Activated naive CD4-positive, alpha-beta T cell treated with anti-CD3 and anti-CD28 coated beads, Interleukin-2, amount 50 U/mL, for 24 hours (primary cell): ENCODE results near the gene FNDC5.
A peak's percentile ranks its signal among the peaks of the same experiment; 100 is the strongest.
"Not testable (repeated sequence)": the region's sequence is repeated elsewhere in the genome, so short reads cannot be mapped to it uniquely, and the experiment has no call there.

Source experiments
- H3K27ac Mint-ChIP-seq: one replicate; pipeline ENCODE4 v1.8.0; 2021; ENCODE audit warnings: mild to moderate bottlenecking, mixed read lengths
- H3K27me3 Mint-ChIP-seq: one replicate; pipeline ENCODE4 v1.8.0; 2021; ENCODE audit warnings: mixed read lengths
- H3K36me3 Mint-ChIP-seq: one replicate; pipeline ENCODE4 v1.8.0; 2021; ENCODE audit warnings: mixed read lengths
- H3K4me1 Mint-ChIP-seq: one replicate; pipeline ENCODE4 v1.8.0; 2021; ENCODE audit warnings: mixed read lengths
- H3K4me3 Mint-ChIP-seq: one replicate; pipeline ENCODE4 v1.8.0; 2021; ENCODE audit warnings: mild to moderate bottlenecking, mixed read lengths
- H3K9me3 Mint-ChIP-seq: one replicate; pipeline ENCODE4 v1.8.0; 2021; ENCODE audit warnings: mixed read lengths

The FNDC5 gene

DNA sequence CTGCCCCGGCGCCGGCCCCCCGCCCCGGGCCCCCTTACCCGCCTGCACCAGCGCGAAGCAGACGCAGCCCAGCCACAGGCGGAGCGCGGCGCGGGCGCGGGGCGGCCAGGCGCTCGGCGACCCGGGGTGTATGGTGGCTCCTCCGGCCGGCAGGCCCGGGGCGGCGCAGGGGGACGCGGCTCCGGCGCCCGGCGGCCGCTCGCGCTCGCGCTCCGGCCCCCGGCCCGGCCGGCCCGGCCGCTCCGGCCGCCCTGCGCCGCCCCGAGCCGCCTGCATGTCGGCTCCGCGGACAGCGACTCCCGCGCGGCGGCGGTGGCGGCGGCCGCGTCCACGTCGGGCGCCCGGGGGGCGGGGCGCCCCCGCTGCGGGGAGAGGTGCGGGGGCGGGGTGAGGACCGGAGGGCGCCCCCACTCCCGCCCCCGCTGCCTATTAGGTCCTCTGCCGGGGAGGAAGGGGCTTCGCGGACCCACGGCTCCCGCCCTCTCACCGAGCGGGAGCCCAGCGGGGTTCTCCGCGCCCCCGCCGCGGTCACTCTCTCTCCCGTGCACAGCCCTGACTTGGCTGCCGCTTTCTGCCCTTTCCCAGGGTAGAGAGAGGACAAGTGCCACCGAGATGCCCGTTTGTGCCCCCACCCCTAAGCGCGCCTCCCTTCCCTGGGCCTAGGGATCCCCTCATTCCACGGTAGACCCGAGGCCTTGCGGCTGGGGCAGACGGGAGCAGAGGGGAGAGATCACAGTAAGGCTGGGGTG lies at the start of gene FNDC5:
TSS of gene FNDC5 (minus strand) at position 298 of the 749 bp plus-strand sequence.
- Mint-ChIP-seq H3K9me3 (no peaks in the 10 kb centered on the region), H3K27me3 (peaks cover 40% of the 10 kb centered on the region), H3K4me3 (peak within 1 kb of the TSS; percentile 55), H3K36me3 (peaks cover 10% of the 10 kb centered on the region), H3K27ac (peak within 1 kb of the TSS; percentile 61), H3K4me1 (peaks cover 20% of the 10 kb centered on the region)

DNA sequence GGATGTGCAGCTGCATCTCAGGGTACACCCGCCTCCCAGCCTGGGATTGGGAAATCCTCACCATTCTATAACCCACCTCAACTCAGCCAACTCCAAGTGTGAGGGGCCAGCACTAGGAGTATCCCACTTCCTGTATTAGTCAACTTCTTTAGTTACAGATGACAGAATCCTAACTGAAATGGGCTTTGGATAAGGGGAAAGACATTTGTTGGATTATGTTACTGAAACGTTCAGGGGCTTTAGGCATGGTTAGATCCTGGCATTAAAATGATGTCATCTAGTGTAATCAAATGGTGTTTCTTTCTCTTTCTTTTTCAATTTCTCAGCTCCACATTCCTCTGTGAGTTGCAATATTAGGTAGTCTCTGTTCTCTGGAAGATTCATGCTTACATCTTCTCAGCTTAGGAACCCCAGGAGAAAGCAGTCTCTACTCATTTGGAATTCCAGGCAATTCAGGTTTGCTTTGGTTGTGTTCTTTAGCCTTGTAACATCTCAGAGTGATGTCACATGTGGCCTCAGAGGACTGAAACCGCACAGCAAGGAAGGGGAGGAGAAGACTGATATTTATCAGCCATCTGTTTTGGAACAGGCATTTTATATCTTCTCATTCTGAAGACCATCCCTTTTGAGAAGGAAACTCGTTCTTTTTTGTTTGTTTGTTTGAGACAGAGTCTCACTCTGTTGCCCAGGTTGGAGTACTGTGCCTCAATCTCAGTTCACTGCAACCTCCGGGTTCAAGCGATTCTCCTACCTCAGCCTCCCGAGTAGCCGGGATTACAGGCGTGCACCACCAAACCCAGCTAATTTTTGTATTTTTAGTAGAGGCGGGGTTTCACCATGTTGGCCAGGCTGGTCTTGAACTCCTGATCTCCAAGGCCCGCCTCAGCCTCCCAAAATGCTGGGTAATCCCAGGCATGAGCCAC lies 49.4 kb upstream of the FNDC5 start:
- no peaks in the 10 kb centered on the region for H3K9me3 Mint-ChIP-seq
- H3K4me1 Mint-ChIP-seq = peaks cover 15% of the 10 kb centered on the region
- no peak overlapping the region for H3K4me3 Mint-ChIP-seq
- peaks cover 43% of the 10 kb centered on the region for H3K27me3 Mint-ChIP-seq
- no peak overlapping the region for H3K27ac Mint-ChIP-seq
- no peaks in the 10 kb centered on the region for H3K36me3 Mint-ChIP-seq

DNA sequence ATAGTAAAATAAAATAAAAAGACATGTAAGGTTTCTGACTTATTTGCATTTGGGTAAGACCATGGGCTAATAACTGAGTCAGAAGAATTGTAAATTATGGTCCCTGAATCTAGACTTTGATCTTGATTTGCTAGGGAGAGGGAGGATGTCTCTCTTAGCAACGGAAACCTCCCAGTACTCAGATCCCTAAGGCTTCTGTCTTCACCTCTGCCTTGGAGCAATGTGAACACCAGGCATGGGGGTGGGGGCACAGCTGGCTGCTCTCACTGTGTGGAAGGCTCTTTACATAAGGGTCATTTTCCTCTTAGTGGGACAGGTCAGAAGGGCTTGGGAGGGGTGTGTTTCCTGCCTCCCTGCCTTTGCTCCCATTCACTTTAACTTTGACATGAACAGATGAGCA lies 47.5 kb upstream of the FNDC5 start:
- H3K9me3 Mint-ChIP-seq = no peaks in the 10 kb centered on the region
- no peak overlapping the region for H3K4me3 Mint-ChIP-seq
- H3K27ac Mint-ChIP-seq = no peak overlapping the region
- H3K27me3 Mint-ChIP-seq = peaks cover 28% of the 10 kb centered on the region
- H3K36me3 Mint-ChIP-seq = no peaks in the 10 kb centered on the region
- H3K4me1 Mint-ChIP-seq = no peaks in the 10 kb centered on the region

DNA sequence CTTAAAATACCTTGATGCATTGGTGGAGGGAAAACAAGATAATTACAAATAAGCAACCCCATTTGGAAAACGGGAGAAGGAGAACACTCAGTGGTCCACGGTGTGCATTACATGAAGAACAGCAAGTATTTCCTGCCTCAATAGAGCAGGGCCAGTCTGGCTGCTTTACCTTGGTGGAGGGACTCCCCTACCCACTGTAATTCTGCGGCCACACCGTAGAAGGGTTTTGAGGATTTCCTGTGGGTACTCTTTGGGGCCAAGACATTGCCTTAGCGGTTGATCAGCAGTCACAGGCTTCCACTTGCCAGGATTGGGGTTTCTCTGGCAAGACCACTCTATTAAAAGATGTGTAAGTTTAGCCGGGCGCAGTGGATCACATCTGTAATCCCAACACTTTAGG lies 46.8 kb upstream of the FNDC5 start:
- no peaks in the 10 kb centered on the region for H3K36me3 Mint-ChIP-seq
- peaks cover 22% of the 10 kb centered on the region for H3K27me3 Mint-ChIP-seq
- no peaks in the 10 kb centered on the region for H3K9me3 Mint-ChIP-seq
- H3K4me3 Mint-ChIP-seq = no peak overlapping the region
- no peaks in the 10 kb centered on the region for H3K4me1 Mint-ChIP-seq
- H3K27ac Mint-ChIP-seq = peak overlapping the region; percentile 27

DNA sequence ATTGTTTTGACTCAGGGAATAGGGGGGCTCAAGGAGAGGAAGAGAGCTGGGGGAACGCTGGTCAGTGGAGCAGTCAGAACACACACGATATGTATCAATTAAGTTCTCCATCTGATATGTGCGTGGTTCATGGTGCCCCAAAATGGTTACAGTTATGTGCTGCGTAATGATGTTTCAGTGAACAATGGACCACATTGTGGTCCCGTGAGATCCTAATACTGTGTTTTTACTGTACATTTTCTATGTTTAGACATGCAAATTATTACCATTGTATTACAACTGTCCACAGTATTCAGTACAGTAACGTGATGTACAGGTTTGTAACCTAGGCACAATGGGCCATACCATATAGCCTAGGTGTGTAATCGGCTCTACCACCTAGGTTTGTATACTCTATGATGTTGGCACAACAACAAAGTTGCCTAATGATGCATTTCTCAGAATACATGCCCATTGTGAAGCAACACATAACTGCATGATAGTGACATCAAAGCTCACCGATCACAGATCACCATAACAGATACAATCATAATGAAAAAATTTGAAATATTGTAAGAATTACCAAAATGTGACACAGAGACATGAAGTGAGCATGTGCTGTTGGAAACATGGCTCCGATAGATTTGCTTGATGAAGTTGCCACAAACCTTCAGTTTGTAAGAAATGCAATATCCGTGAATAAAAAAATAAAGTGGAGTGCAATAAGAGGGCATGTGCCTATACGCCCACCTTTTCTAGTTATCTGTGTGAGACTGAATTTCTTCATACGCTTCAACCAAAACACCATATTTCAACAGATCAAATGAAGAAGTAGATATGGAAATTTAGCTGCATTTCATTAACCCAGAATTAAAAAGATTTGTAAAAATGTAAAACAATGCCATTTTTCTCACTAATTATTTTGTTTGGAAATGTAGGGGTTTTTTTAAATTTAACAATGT lies 45.3 kb upstream of the FNDC5 start:
- peaks cover 14% of the 10 kb centered on the region for H3K27me3 Mint-ChIP-seq
- H3K4me1 Mint-ChIP-seq = no peaks in the 10 kb centered on the region

DNA sequence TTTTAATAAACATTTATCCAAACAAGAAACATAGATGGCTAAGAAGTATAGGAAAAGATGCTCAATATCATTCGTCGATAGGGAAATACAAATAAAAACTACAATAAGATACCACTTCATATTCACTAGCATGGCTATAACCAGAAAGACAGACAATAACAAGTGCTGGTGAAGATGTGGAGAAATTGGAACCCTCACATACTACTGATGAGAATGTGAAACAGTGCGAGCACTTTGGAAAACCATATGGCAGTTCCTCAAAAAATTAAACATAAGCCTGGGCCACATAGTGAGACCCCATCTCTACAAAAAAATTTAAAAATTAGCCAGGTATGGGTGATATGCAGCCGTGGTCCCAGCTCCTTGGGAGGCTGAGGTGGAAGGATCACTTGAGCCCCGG lies 39.6 kb upstream of the FNDC5 start:
- H3K27ac Mint-ChIP-seq = no peak overlapping the region
- no peaks in the 10 kb centered on the region for H3K27me3 Mint-ChIP-seq
- H3K4me1 Mint-ChIP-seq = no peaks in the 10 kb centered on the region
- no peaks in the 10 kb centered on the region for H3K36me3 Mint-ChIP-seq
- no peak overlapping the region for H3K4me3 Mint-ChIP-seq
- no peaks in the 10 kb centered on the region for H3K9me3 Mint-ChIP-seq

More for the DNA sequence above, 45.3 kb upstream of the FNDC5 start:
- Mint-ChIP-seq H3K4me3 (no peak overlapping the region), H3K27ac (no peak overlapping the region), H3K9me3 (no peaks in the 10 kb centered on the region), H3K36me3 (no peaks in the 10 kb centered on the region)

DNA sequence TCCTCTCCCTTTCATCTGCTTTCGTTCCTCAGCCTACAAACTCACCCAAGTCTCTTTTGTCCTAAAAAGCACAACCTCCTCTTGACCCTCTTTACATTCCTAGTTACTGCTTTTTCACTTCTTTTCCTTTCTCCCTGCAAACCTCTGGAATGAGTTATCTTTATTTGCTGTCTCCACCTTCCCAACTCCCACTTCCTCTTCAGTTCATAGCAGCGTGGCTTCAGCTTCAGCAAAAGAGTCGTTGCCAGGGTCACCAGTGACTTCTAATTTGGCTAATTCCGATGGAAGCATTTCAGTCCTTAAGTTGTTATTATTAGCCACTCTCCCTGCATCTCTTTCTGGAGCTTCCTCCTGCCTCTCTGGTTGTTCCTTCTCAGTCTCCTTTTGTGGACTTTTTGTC lies 36.7 kb upstream of the FNDC5 start:
- H3K36me3 Mint-ChIP-seq = no peaks in the 10 kb centered on the region

DNA sequence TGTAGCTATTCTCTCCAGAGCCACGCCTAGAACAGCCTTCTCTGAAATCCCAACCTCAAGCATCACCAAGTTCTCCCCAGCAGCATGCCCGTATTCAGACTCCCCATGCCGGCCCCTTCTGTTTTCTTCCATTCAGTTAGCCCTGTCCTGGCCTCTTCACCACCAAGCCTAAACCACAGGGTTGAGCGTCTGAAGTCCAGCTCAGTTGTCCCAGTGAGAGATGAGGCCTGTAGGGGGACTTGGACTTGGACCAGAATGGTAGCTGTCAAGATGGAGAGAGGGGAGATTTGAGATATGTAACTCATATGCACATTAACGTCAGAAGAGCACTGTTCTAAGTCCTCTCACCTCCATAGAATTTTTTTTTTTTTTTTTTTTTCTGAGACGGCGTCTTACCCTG lies 35.9 kb upstream of the FNDC5 start:
- peaks cover 4% of the 10 kb centered on the region for H3K4me1 Mint-ChIP-seq
- peaks cover 10% of the 10 kb centered on the region for H3K27me3 Mint-ChIP-seq
- H3K4me3 Mint-ChIP-seq = no peak overlapping the region
- no peaks in the 10 kb centered on the region for H3K9me3 Mint-ChIP-seq
- H3K27ac Mint-ChIP-seq = no peak overlapping the region
- H3K36me3 Mint-ChIP-seq = no peaks in the 10 kb centered on the region

More for the DNA sequence above, 36.7 kb upstream of the FNDC5 start:
- H3K4me3 Mint-ChIP-seq = no peak overlapping the region
- H3K27ac Mint-ChIP-seq = no peak overlapping the region
- H3K4me1 Mint-ChIP-seq = no peaks in the 10 kb centered on the region
- H3K27me3 Mint-ChIP-seq = peaks cover 7% of the 10 kb centered on the region
- H3K9me3 Mint-ChIP-seq = no peaks in the 10 kb centered on the region

DNA sequence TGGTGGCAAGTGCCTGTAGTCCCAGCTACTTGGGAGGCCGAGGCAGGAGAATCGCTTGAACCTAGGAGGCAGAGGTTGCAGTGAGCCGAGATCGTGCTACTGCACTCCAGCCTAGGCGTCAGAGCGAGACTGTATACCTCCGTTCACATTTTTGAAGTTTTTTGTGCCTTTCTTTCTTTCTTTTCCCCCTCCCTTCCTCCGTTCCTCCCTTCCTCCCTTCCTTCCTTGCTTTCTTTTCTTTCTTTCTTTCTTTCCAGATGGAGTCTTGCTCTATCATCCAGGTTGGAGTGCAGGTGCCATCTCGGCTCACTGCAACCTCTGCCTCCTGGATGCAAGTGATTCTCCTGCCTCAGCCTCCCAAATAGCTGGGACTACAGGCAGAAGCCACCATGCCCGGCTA lies 34.9 kb upstream of the FNDC5 start:
- not testable (repeated sequence) for H3K27ac Mint-ChIP-seq, H3K36me3 Mint-ChIP-seq, H3K4me3 Mint-ChIP-seq, H3K9me3 Mint-ChIP-seq, H3K4me1 Mint-ChIP-seq
- H3K27me3 Mint-ChIP-seq = peaks cover 13% of the 10 kb centered on the region

DNA sequence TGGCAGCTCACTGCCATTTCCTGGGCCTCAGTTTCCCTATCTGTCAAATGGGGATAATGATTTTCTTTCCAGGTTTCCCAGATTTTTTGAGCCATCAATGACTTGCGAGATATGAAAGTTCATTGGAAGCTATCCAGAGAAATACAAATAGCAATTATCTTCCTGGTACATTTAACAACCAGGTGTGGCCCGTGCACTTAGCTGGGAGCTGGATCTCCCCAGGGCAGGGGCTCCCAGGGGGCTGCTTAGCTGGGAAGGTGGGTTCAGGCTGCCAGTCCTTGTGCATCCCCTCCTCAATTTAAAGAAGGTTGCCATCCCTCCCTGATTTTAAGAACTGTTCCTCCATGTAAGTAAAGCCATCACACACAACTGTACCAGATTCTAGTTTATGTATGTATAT lies 34.1 kb upstream of the FNDC5 start:
- Mint-ChIP-seq H3K27ac (no peak overlapping the region), H3K9me3 (no peaks in the 10 kb centered on the region), H3K36me3 (no peaks in the 10 kb centered on the region), H3K4me1 (peaks cover 9% of the 10 kb centered on the region), H3K27me3 (peaks cover 16% of the 10 kb centered on the region), H3K4me3 (no peak overlapping the region)

DNA sequence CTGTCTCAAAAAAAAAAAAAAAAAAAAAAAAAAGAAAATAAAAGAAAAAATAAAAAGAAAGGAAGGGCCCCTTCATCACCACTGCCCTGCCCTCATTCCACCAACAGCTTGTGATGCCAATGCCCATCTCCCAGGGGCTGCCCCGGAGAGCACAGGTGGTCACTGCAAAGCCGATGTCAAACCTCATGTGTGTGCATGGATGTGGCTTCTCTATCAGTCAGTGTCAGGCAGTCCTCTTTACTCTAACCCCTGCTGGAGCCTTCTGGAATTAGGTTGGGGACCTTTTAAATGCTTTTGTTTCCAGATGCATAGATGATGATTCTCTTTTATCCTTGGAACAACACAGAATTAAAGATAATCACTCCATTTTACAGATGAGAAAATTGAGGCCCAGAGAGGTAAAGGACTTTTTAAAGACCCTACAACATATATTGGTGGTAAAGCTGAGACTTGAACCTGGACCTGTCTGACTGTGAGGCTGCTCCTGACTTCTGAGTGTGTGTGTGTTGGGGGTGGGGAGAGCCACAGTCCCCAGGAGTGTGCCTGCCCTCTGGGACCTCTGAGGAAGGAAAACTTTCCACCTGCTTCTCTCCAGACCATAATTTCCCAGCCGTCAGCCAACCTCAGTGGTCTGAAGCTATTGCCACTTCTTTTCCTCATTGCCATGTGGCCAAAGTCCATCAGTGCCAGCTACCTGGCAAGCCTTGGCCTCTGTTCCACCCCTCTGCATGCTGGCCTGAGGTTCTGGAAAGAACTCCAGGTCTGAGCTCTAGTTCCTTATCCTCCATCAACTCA lies 33.5 kb upstream of the FNDC5 start:
- no peaks in the 10 kb centered on the region for H3K9me3 Mint-ChIP-seq
- peaks cover 9% of the 10 kb centered on the region for H3K4me1 Mint-ChIP-seq
- no peak overlapping the region for H3K4me3 Mint-ChIP-seq
- H3K36me3 Mint-ChIP-seq = no peaks in the 10 kb centered on the region
- peaks cover 20% of the 10 kb centered on the region for H3K27me3 Mint-ChIP-seq
- no peak overlapping the region for H3K27ac Mint-ChIP-seq

DNA sequence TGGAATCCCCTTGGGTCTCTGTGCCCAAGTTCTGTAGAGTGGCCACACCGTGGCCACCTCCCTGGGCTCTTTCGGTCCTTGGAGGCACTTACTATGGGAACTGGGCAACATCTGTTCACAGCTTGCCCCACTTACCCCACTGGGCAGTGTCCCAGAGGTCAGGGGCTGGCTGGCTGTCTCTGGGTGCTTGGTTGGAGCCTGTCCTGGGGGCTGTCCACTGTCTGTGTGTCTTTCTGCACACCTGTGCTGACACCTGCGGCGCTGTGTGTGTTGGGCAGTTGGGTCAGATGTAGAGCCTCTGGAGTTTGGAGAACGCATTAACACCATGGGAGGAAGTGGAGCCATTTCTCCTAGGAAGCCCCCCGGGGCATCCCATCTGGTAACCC lies 31.8 kb upstream of the FNDC5 start:
- peaks cover 26% of the 10 kb centered on the region for H3K27me3 Mint-ChIP-seq

DNA sequence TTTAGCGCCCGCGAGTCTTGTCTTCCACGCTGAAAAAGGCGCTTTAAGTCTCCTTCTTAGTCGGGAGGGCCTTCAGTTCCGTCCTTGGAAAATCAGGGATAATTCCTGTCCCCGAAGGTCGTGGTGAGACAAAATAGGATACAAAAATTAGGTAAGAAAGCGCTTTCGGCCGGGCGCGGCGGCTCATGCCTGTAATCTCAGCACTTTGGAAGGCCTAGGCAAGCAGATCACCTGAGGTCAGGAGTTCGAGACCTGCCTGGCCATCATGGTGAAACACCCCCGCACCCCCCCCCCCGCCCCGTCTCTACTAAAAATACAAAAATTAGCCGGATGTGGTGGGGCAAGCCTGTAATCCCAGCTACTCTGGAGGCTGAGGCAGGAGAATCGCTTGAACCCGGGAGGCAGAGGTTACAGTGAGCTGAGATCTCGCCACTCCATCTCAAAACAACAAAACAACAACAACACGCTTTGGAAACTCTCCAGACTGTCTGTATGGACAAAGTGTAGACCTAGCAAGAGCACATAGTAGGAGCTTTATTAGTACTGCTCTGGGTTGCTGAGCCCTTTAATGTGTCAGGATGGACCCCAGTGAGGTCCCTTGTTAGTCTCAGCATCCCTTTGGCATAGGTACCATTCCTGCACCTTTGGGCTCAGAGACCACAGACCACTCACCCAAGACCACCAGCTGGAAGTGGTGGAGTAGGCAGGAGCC lies 31.3 kb upstream of the FNDC5 start:
- Mint-ChIP-seq H3K9me3 (no peaks in the 10 kb centered on the region), H3K4me3 (peak overlapping the region; percentile 81), H3K4me1 (peaks cover 9% of the 10 kb centered on the region), H3K36me3 (no peaks in the 10 kb centered on the region), H3K27me3 (peaks cover 29% of the 10 kb centered on the region), H3K27ac (no peak overlapping the region)

More for the DNA sequence above, 31.8 kb upstream of the FNDC5 start:
- Mint-ChIP-seq H3K36me3 (no peaks in the 10 kb centered on the region), H3K4me1 (peaks cover 9% of the 10 kb centered on the region), H3K4me3 (peak overlapping the region; percentile 76), H3K9me3 (no peaks in the 10 kb centered on the region), H3K27ac (no peak overlapping the region)
